GM12864 (cell line): ENCODE results near the gene GPR15.

ENCODE experiments used
- DNase-seq: peaks from one replicate; pipeline ENCODE4 v3.0.0-alpha.2; 2011; ENCODE audit warnings: low read depth
- H3K4me3 ChIP-seq: 2 replicates; pipeline ENCODE4 v1.5.1; 2011; ENCODE audit warnings: mild to moderate bottlenecking, low read depth, low read length, control low read depth
- CTCF ChIP-seq: IDR thresholded peaks from 2 replicates; pipeline ENCODE4 v1.5.1; 2011; ENCODE audit warnings: low read depth, mild to moderate bottlenecking, moderate library complexity, low read length, control low read depth, inconsistent platforms; ENCODE audit errors: missing control alignments

Gene GPR15

GRCh38 chr3:98550833-98551232 is 19.1 kb downstream of the GPR15 start:
- H3K4me3 ChIP-seq, result no peak overlapping the region
- TF ChIP-seq CTCF, result peak; percentile 24
- no peak for DNase-seq

GRCh38 chr3:98551236-98551635 is 19.5 kb downstream of the GPR15 start:
- DNase-seq, result no peak
- H3K4me3 ChIP-seq, result no peak overlapping the region
- no peak for TF ChIP-seq CTCF

- TF ChIP-seq CTCF, result no peak
- peak overlapping the region; percentile 65; the same call in 1 of the 2 replicates for H3K4me3 ChIP-seq
- DNase-seq, result no peak
Observed at GRCh38 chr3:98551754-98552153, 20.0 kb downstream of the GPR15 start.

GRCh38 chr3:98552232-98553020 is 20.6 kb downstream of the GPR15 start:
- DNase-seq, result no peak
- peak overlapping the region; percentile 65 for H3K4me3 ChIP-seq
- no peak for TF ChIP-seq CTCF

- no peak for DNase-seq
- TF ChIP-seq CTCF, result no peak
- peak overlapping the region; percentile 65 for H3K4me3 ChIP-seq
Observed at GRCh38 chr3:98553021-98553563, 21.3 kb downstream of the GPR15 start.

- no peak for DNase-seq
- H3K4me3 ChIP-seq, result peak overlapping the region; percentile 65
- no peak for TF ChIP-seq CTCF
Observed at GRCh38 chr3:98553753-98554152, 22.0 kb downstream of the GPR15 start.

GRCh38 chr3:98554580-98554979 is 22.8 kb downstream of the GPR15 start:
- H3K4me3 ChIP-seq, result peak overlapping the region; percentile 65; the same call in 1 of the 2 replicates
- DNase-seq, result no peak
- TF ChIP-seq CTCF, result no peak
